Measurements from ENCODE around the gene STING1. TPM values are rescaled to one million over a fixed set of nuclear protein-coding genes. Genes with fewer than 3 reads are reported as not detected.
A peak's percentile ranks its signal among the peaks of the same experiment; 100 is the strongest.

Gene STING1
- total and polyA plus RNA-seq, 10 of the 15 experiments (the other 5 are each of a cell fraction or from before 2014, with no cell fraction given), result 10.1 to 56.1 (median 41.0) TPM

DNA sequence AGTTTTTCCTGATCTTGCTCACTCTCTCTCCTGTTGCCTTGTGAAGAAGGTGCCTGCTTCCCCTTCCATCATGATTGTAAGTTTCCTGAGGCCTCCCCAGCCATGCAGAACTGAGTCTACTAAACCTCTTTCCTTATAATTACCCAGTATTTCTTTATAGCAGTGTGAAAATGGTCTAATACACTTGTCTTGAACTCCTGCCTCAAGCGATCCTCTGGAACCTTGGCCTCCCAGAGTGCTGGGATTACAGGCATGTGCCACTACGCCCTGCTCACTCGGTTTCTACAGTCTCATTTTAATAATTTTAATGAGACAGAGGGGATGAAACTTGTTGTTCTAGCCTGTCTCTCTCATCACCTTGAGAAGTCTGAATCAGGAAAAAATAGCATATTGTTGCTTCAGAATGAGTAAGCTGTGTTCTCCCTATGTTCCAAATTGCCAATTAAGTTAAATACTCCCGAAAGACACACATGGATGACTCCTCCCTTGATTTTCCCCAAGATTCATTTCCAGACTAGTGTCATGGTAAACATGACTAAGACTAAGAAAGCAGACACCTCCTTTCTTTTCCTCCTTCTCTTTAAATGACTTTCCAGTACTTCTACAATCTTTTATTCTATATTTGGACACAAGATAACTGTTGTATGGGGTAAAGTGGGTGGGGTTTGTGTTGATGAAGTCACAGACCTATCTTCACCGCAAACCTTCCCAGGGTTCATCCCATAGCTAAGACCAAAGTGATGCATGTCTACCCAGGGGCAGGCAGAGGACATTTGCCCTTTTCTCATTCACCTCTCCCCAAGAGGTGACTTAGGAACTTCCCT lies 35.4 kb downstream of the STING1 start (continued):
- TF ChIP-seq MTA2 (IDR thresholded peaks at IDR 0.05; ENCODE audit: low read depth) (peak; percentile 99), YY1 (IDR thresholded peaks at IDR 0.05; ENCODE audit: low read depth, low read length) (no peak), ZZZ3 (IDR thresholded peaks at IDR 0.05; ENCODE audit: control insufficient read depth, insufficient read length, low read depth) (no peak), CHD1 (IDR thresholded peaks at IDR 0.05; ENCODE audit: low read depth, low read length) (no peak), GATAD2B (conservative IDR thresholded peaks at IDR 0.05; ENCODE audit: low read depth) (peak; percentile 74; the same call in 1 of the 2 replicates), SUPT20H (IDR thresholded peaks at IDR 0.05; ENCODE audit: borderline replicate concordance, control insufficient read depth, low read depth, low read length) (no peak), RFX5 (IDR thresholded peaks at IDR 0.05; ENCODE audit: low read depth, low read length) (no peak), ZNF217 (IDR thresholded peaks at IDR 0.05) (peak; percentile 71; the same call in 1 of the 2 replicates), BHLHE40 (IDR thresholded peaks at IDR 0.05; ENCODE audit: borderline replicate concordance in 1 of 2, low read depth in 2 of 2, low read length in 1 of 2) (peak; percentile 39 to 45; a peak in 3 of 4 replicates), CREB1 (IDR thresholded peaks at IDR 0.05; ENCODE audit: low read depth) (peak; percentile 84), POLR2AphosphoS2 (IDR thresholded peaks at IDR 0.05; ENCODE audit: low read depth, low read length) (no peak), FOXK2 (IDR thresholded peaks at IDR 0.05) (no peak), ZNF274 (IDR thresholded peaks at IDR 0.05; ENCODE audit: insufficient read depth, insufficient read length) (no peak), CREM (IDR thresholded peaks at IDR 0.05; ENCODE audit: low read depth) (peak; percentile 95), ESRRA (IDR thresholded peaks at IDR 0.05; ENCODE audit: low read length) (no peak), MYB (IDR thresholded peaks at IDR 0.05; ENCODE audit: borderline replicate concordance, low read depth, low read length) (no peak), SIX5 (IDR thresholded peaks at IDR 0.05; ENCODE audit: low read depth, low read length, severe bottlenecking) (no peak), FOXM1 (IDR thresholded peaks at IDR 0.05; ENCODE audit: low read depth, low read length) (peak; percentile 100), JUND (IDR thresholded peaks at IDR 0.05; ENCODE audit: low read depth, low read length) (peak; percentile 69), ZNF24 (IDR thresholded peaks at IDR 0.05) (0 out of 2 replicates have a peak, but pooled peaks have one; percentile 47)
- TF ChIP-seq, protein P1, sequence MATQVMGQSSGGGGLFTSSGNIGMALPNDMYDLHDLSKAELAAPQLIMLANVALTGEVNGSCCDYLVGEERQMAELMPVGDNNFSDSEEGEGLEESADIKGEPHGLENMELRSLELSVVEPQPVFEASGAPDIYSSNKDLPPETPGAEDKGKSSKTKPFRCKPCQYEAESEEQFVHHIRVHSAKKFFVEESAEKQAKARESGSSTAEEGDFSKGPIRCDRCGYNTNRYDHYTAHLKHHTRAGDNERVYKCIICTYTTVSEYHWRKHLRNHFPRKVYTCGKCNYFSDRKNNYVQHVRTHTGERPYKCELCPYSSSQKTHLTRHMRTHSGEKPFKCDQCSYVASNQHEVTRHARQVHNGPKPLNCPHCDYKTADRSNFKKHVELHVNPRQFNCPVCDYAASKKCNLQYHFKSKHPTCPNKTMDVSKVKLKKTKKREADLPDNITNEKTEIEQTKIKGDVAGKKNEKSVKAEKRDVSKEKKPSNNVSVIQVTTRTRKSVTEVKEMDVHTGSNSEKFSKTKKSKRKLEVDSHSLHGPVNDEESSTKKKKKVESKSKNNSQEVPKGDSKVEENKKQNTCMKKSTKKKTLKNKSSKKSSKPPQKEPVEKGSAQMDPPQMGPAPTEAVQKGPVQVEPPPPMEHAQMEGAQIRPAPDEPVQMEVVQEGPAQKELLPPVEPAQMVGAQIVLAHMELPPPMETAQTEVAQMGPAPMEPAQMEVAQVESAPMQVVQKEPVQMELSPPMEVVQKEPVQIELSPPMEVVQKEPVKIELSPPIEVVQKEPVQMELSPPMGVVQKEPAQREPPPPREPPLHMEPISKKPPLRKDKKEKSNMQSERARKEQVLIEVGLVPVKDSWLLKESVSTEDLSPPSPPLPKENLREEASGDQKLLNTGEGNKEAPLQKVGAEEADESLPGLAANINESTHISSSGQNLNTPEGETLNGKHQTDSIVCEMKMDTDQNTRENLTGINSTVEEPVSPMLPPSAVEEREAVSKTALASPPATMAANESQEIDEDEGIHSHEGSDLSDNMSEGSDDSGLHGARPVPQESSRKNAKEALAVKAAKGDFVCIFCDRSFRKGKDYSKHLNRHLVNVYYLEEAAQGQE (IDR thresholded peaks at IDR 0.05; ENCODE audit: low read depth, low read length), result no peak
- TF ChIP-seq, protein P2, sequence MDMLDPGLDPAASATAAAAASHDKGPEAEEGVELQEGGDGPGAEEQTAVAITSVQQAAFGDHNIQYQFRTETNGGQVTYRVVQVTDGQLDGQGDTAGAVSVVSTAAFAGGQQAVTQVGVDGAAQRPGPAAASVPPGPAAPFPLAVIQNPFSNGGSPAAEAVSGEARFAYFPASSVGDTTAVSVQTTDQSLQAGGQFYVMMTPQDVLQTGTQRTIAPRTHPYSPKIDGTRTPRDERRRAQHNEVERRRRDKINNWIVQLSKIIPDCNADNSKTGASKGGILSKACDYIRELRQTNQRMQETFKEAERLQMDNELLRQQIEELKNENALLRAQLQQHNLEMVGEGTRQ (IDR thresholded peaks at IDR 0.05; ENCODE audit: borderline replicate concordance, low read depth, low read length), result no peak
- TF ChIP-seq, protein P3, sequence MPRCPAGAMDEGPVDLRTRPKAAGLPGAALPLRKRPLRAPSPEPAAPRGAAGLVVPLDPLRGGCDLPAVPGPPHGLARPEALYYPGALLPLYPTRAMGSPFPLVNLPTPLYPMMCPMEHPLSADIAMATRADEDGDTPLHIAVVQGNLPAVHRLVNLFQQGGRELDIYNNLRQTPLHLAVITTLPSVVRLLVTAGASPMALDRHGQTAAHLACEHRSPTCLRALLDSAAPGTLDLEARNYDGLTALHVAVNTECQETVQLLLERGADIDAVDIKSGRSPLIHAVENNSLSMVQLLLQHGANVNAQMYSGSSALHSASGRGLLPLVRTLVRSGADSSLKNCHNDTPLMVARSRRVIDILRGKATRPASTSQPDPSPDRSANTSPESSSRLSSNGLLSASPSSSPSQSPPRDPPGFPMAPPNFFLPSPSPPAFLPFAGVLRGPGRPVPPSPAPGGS (IDR thresholded peaks at IDR 0.05; ENCODE audit: borderline replicate concordance, insufficient read depth, low read depth, low read length, poor library complexity, severe bottlenecking), result peak; percentile 91
- TF ChIP-seq, protein P4, sequence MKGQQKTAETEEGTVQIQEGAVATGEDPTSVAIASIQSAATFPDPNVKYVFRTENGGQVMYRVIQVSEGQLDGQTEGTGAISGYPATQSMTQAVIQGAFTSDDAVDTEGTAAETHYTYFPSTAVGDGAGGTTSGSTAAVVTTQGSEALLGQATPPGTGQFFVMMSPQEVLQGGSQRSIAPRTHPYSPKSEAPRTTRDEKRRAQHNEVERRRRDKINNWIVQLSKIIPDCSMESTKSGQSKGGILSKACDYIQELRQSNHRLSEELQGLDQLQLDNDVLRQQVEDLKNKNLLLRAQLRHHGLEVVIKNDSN (IDR thresholded peaks at IDR 0.05; ENCODE audit: borderline replicate concordance, extremely low read length, insufficient read depth, low read depth, low read length), result no peak

Measured in GM12878 (cell line).